Liver (tissue), 9 donors: ENCODE measurements around the gene RELT. TPM values are rescaled to one million over a fixed set of nuclear protein-coding genes. Genes with fewer than 3 reads are reported as not detected.

ENCODE experiments used
- DNase-seq: peaks from one replicate; pipeline ENCODE4 v3.0.0-alpha.2; 2017; ENCODE audit warnings: low spot score
- H3K27ac ChIP-seq, 2 donors: one replicate each; pipeline ENCODE4 v1.7.0; 2013; ENCODE audit warnings: inconsistent platforms in 2 of 2, low read length in 2 of 2, control low read depth in 1 of 2, low read depth in 1 of 2, mild to moderate bottlenecking in 1 of 2
- H3K27me3 ChIP-seq, 4 donors: one replicate each; pipeline versions ENCODE4 v1.6.1 to v1.7.0; 2013; ENCODE audit warnings: low read length in 3 of 4, inconsistent platforms in 1 of 4, mild to moderate bottlenecking in 1 of 4, moderate library complexity in 1 of 4; ENCODE audit not compliant: control insufficient read depth in 4 of 4, insufficient read depth in 4 of 4
- H3K36me3 ChIP-seq, 4 donors: one replicate each; pipeline versions ENCODE4 v1.6.1 to v1.7.0; 2013; ENCODE audit warnings: low read length in 3 of 4, mild to moderate bottlenecking in 3 of 4, low read depth in 1 of 4, moderate library complexity in 1 of 4; ENCODE audit not compliant: control insufficient read depth in 4 of 4, insufficient read depth in 3 of 4
- H3K4me1 ChIP-seq, 4 donors: one replicate each; pipeline versions ENCODE4 v1.6.1 to v1.7.0; 2013; ENCODE audit warnings: low read length in 3 of 4, mild to moderate bottlenecking in 3 of 4, moderate library complexity in 1 of 4; ENCODE audit not compliant: control insufficient read depth in 4 of 4, insufficient read depth in 4 of 4
- H3K4me3 ChIP-seq, 3 donors: one replicate each; pipeline versions ENCODE4 v1.6.1 to v1.7.0; 2013; ENCODE audit warnings: low read length in 3 of 3, control low read depth in 1 of 3, low read depth in 1 of 3, mild to moderate bottlenecking in 1 of 3
- H3K9ac ChIP-seq, 2 donors: one replicate each; pipeline ENCODE4 v1.7.0; 2013; ENCODE audit warnings: low read length in 2 of 2, mild to moderate bottlenecking in 2 of 2, moderate library complexity in 2 of 2, control low read depth in 1 of 2, low read depth in 1 of 2
- H3K9me3 ChIP-seq, 4 donors: one replicate each; pipeline versions ENCODE4 v1.6.1 to v1.7.0; 2013; ENCODE audit warnings: low read length in 3 of 4; ENCODE audit not compliant: control insufficient read depth in 4 of 4
- ATF3 ChIP-seq: IDR thresholded peaks from 2 replicates; pipeline ENCODE4 v1.6.1; 2016; ENCODE audit warnings: antibody characterized with exemption
- EGR1 ChIP-seq, 2 donors: IDR thresholded peaks; 2 replicates each; pipeline ENCODE4 v1.6.1; 2016 to 2018; ENCODE audit warnings: antibody characterized with exemption in 2 of 2, low read depth in 2 of 2
- FOXA1 ChIP-seq: IDR thresholded peaks from 2 replicates; pipeline ENCODE4 v1.6.1; 2016; ENCODE audit warnings: antibody characterized with exemption
- FOXA2 ChIP-seq: IDR thresholded peaks from 2 replicates; pipeline ENCODE4 v1.6.1; 2016; ENCODE audit warnings: antibody characterized with exemption
- GABPA ChIP-seq, 2 donors: IDR thresholded peaks in 1 of 2; conservative IDR thresholded peaks in 1 of 2; 2 replicates each; pipeline ENCODE4 v1.6.1; 2016; ENCODE audit warnings: antibody characterized with exemption in 2 of 2, mild to moderate bottlenecking in 1 of 2, moderate library complexity in 1 of 2
- HNF4A ChIP-seq, 2 donors: conservative IDR thresholded peaks; 2 replicates each; pipeline ENCODE4 v1.6.1; 2016; ENCODE audit warnings: antibody characterized with exemption in 2 of 2, mild to moderate bottlenecking in 2 of 2
- HNF4G ChIP-seq: IDR thresholded peaks from 2 replicates; pipeline ENCODE4 v1.6.1; 2016; ENCODE audit warnings: antibody characterized with exemption
- JUND ChIP-seq, 2 donors: IDR thresholded peaks; 2 replicates each; pipeline ENCODE4 v1.6.1; 2016; ENCODE audit warnings: antibody characterized with exemption in 2 of 2
- MAX ChIP-seq: IDR thresholded peaks from 2 replicates; pipeline ENCODE4 v1.6.1; 2016; ENCODE audit warnings: antibody characterized with exemption
- NR2F2 ChIP-seq: IDR thresholded peaks from 2 replicates; pipeline ENCODE4 v1.6.1; 2016; ENCODE audit warnings: antibody characterized with exemption
- RAD21 ChIP-seq, 2 donors: IDR thresholded peaks; 2 replicates each; pipeline ENCODE4 v1.6.1; 2016; ENCODE audit warnings: antibody characterized with exemption in 2 of 2, mild to moderate bottlenecking in 2 of 2
- REST ChIP-seq: IDR thresholded peaks from 2 replicates; pipeline ENCODE4 v1.6.1; 2016; ENCODE audit warnings: antibody characterized with exemption, mild to moderate bottlenecking
- RXRA ChIP-seq, 2 donors: IDR thresholded peaks; 2 replicates each; pipeline ENCODE4 v1.6.1; 2017 to 2018; ENCODE audit warnings: antibody characterized with exemption in 2 of 2, mild to moderate bottlenecking in 1 of 2
- SP1 ChIP-seq: IDR thresholded peaks from 2 replicates; pipeline ENCODE4 v1.6.1; 2018; ENCODE audit warnings: antibody characterized with exemption, mild to moderate bottlenecking
- TAF1 ChIP-seq: conservative IDR thresholded peaks from 2 replicates; pipeline ENCODE4 v1.6.1; 2016; ENCODE audit warnings: antibody characterized with exemption, mild to moderate bottlenecking
- YY1 ChIP-seq: IDR thresholded peaks from 2 replicates; pipeline ENCODE4 v1.6.1; 2016; ENCODE audit warnings: antibody characterized with exemption, mild to moderate bottlenecking
- ZBTB33 ChIP-seq: IDR thresholded peaks from 2 replicates; pipeline ENCODE4 v1.6.1; 2016; ENCODE audit warnings: antibody characterized with exemption
- WGBS: extraction: QIAGEN DNeasy Blood & Tissue Kit; methylation state at CpG from one replicate; pipeline ENCODE4 v1.1.7; 2013; 5-methylcytosine and 5-hydroxymethylcytosine counted together
- polyA plus RNA-seq, 2 donors: library from polyadenylated mRNA; stranded (reverse) in 1 of 2; unstranded in 1 of 2; fragments of 200-250 nt in 1 of 2; fragments of >200 nt in 1 of 2; fragmentation: Nextera tagmentation in 1 of 2; extraction: Ambion mirVana in 1 of 2; gene quantifications; one replicate each; pipeline versions ENCODE4 v1.2.1 to v1.2.3, GENCODE V29; 2013 to 2015
- total RNA-seq, 2 donors: library from RNA; depleted of rRNA; stranded (reverse); fragments of >200 nt; gene quantifications; one replicate each; pipeline ENCODE4 v1.2.3, GENCODE V29; 2014
- donor health status: healthy.
- donor health status: healthy.
- donor health status: healthy.
- donor health status: healthy.
- donor health status: healthy.

The RELT gene
- total and polyA plus RNA-seq, 4 donors: 0.21 to 8.0 (median 2.3) TPM

GRCh38 chr11:73389134-73389525 is 12.9 kb downstream of the RELT start:
- DNase-seq: no peak
- Histone ChIP-seq H3K27ac (no peak overlapping the region), H3K27me3 (no peaks in the 10 kb centered on the region), H3K4me1 (peaks cover 0 to 8% (median 0%) of the 10 kb centered on the region in 4 donors), H3K4me3 (no peak overlapping the region), H3K36me3 (no peaks in the 10 kb centered on the region), H3K9ac (no peak overlapping the region), H3K9me3 (no peaks in the 10 kb centered on the region)
- WGBS: 93% methylated on average over 6 of the region's 6 CpGs
- no peak for TF ChIP-seq EGR1 (IDR thresholded peaks at IDR 0.05; ENCODE audit: low read depth in 2 of 2)
- TF ChIP-seq SP1: no peak
- no peak for TF ChIP-seq FOXA1
- no peak for TF ChIP-seq NR2F2
- TF ChIP-seq ATF3: no peak
- TF ChIP-seq HNF4A (conservative IDR thresholded peaks at IDR 0.05): no peak
- no peak for TF ChIP-seq HNF4G
- no peak for TF ChIP-seq GABPA (IDR thresholded peaks at IDR 0.05 in 1 of 2, conservative IDR thresholded peaks at IDR 0.05 in 1 of 2)
- no peak for TF ChIP-seq REST
- no peak for TF ChIP-seq TAF1
- TF ChIP-seq ZBTB33: no peak
- TF ChIP-seq RXRA (IDR thresholded peaks at IDR 0.05): no peak
- TF ChIP-seq RAD21 (IDR thresholded peaks at IDR 0.05): no peak
- no peak for TF ChIP-seq YY1

GRCh38 chr11:73389916-73390315 is 13.7 kb downstream of the RELT start:
- Histone ChIP-seq H3K36me3 (no peaks in the 10 kb centered on the region), H3K9ac (no peak overlapping the region), H3K27me3 (no peaks in the 10 kb centered on the region), H3K4me1 (peaks cover 0 to 3% (median 0%) of the 10 kb centered on the region in 4 donors), H3K4me3 (no peak overlapping the region), H3K9me3 (no peaks in the 10 kb centered on the region), H3K27ac (no peak overlapping the region)
- TF ChIP-seq SP1 (no peak), FOXA1 (no peak), FOXA2 (no peak), EGR1 (IDR thresholded peaks at IDR 0.05; ENCODE audit: low read depth in 2 of 2) (no peak), REST (no peak), MAX (no peak), JUND (IDR thresholded peaks at IDR 0.05) (no peak), HNF4A (conservative IDR thresholded peaks at IDR 0.05) (no peak), TAF1 (no peak), NR2F2 (no peak), RAD21 (IDR thresholded peaks at IDR 0.05) (no peak)
- WGBS: 85% methylated on average over 7 of the region's 7 CpGs
- no peak for DNase-seq
